Activated CD8-positive, alpha-beta memory T cell treated with anti-CD3 and anti-CD28 coated beads, Interleukin-2, amount 50 U/mL, for 24 hours (primary cell): ENCODE data around the gene SYNRG.
"Not testable (repeated sequence)": the region's sequence is repeated elsewhere in the genome, so short reads cannot be mapped to it uniquely, and the experiment has no call there.

Experiments
- DNase-seq: peaks from one replicate; pipeline ENCODE4 v3.0.0-alpha.2; 2020; ENCODE audit errors: extremely low read depth

Gene SYNRG, protein sequence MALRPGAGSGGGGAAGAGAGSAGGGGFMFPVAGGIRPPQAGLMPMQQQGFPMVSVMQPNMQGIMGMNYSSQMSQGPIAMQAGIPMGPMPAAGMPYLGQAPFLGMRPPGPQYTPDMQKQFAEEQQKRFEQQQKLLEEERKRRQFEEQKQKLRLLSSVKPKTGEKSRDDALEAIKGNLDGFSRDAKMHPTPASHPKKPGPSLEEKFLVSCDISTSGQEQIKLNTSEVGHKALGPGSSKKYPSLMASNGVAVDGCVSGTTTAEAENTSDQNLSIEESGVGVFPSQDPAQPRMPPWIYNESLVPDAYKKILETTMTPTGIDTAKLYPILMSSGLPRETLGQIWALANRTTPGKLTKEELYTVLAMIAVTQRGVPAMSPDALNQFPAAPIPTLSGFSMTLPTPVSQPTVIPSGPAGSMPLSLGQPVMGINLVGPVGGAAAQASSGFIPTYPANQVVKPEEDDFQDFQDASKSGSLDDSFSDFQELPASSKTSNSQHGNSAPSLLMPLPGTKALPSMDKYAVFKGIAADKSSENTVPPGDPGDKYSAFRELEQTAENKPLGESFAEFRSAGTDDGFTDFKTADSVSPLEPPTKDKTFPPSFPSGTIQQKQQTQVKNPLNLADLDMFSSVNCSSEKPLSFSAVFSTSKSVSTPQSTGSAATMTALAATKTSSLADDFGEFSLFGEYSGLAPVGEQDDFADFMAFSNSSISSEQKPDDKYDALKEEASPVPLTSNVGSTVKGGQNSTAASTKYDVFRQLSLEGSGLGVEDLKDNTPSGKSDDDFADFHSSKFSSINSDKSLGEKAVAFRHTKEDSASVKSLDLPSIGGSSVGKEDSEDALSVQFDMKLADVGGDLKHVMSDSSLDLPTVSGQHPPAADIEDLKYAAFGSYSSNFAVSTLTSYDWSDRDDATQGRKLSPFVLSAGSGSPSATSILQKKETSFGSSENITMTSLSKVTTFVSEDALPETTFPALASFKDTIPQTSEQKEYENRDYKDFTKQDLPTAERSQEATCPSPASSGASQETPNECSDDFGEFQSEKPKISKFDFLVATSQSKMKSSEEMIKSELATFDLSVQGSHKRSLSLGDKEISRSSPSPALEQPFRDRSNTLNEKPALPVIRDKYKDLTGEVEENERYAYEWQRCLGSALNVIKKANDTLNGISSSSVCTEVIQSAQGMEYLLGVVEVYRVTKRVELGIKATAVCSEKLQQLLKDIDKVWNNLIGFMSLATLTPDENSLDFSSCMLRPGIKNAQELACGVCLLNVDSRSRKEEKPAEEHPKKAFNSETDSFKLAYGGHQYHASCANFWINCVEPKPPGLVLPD (N-terminal part only)

GRCh38 chr17:37609170-37610040, at the start of gene SYNRG:
TSS of gene SYNRG (minus strand) at chr17:37609418. CDS start at chr17:37609355, 63 bp downstream.
- peak; percentile 81 for DNase-seq

DNA sequence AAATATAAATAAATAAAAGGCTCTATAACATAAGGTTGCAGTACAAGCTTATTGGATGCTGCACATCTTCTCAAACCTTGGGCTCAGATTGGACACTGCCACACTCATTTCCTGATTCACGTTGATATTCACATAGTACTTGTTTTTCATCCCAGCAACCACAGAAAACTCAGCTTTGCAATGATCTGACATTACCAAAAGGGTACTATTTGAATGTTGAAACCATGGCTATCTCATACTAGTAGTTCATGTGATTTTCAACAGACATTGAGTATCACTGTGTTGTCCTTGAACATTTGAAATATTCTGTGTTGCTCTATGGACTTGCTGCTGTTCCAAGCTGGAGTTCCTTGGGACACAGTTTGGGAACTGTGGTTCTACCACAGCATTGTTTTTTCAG, 48.0 kb upstream of the SYNRG start:
- DNase-seq = no peak

GRCh38 chr17:37651849-37652248, 42.6 kb upstream of the SYNRG start:
- DNase-seq = no peak

DNA sequence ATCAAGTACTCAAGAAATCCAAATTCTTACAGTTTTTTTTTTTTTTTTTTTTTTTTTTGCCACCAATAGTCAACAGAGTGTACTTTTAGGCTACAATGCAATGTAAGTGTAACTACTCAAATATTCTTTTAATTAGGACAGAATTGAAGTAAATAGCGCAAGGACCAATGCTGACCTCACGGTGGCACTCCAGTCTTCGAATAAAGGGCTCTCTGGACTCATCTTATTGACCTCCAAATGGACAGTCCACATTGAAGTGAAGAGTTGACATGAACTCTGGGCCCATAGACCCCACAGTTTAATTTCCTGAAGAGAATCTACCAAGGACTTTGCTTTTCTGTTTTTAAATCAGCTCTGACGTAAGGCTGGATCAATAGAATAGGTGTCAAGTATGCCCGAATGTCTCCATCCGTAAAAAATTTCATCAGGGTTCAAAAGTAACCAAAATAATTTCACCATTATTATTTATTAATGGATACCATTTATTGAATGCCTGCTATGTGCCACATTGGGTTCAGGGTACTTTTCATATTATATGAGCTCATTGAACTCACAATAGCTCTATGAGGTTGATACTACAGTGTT, 41.3 kb upstream of the SYNRG start:
- DNase-seq = no peak

- no peak for DNase-seq
Observed at GRCh38 chr17:37648555-37648954, 39.3 kb upstream of the SYNRG start.

GRCh38 chr17:37647856-37648255, 38.6 kb upstream of the SYNRG start:
- DNase-seq = no peak

DNA sequence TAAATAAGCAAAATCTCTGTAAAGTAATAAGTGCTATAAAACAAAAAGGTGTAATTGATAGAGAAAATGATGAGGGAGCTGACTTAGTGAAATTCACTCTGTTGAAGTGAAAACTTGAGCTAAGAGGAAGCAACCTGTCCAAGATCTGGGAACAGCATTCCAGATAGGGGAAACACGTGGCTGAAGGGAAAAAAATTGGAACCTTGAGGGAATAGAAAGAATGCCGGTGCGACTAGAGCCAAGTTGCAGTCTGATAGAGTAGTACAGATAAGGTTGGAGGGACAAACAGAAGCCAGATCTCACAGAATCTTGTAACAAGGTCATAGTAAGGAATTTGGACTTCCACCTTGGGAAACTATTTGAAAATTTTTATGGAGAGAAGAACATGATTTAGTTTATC, 34.7 kb upstream of the SYNRG start:
- DNase-seq = no peak

DNA sequence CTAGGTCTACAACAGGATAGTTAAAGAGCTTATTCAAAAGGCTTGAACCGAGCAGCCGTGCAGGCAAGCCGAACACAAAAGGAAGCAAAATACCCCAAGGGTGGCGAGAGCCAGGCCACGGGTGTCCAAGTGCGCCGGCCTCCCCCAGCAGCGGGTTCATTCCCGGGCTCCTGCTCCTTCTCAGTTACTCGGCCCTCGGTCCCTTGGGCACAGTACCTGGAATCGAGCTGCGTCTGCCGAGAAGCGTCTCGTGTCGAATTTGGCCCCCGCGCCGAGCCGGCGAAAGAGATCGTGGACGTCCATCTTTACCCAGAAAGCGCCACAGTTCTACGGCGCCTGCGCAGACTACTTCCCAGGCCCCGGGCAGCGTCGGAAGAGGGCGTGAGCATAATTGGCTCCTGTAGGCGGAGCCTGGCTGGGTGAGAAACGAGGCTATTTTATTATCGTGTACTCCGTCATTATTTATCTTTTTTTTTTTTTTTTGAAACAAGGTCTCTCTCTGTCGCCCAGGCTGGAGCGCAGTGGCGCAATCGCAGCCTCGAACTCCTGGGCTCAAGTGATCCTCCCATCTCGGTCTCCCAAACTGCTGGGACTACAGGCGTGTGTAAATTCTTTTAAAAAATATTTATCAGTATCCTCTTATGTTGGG, 34.0 kb upstream of the SYNRG start, which contains the start of gene DDX52:
Gene DDX52, minus strand, starts transcription at position 329 of the 649 bp plus-strand sequence. Its CDS starts 26 bp downstream, at position 303.
- DNase-seq = peak; percentile 76

DNA sequence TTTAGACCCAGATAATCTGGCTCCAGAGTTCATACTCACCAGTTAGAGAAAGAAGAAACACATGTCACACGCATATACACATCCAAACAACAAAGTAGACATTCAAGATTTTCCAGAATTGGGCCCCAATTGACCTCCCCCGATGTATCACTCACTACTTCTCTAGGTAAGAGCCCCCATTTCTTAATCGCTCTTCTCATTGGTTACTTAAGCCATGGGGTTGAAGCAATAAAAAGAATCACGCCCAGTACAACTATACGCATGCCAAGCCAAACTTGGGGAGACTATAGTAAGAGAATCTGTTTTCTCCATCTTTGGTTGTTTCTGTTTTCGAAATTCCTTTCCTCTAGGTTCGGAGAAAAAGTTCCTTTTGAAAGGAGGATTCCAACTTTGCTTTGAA, 33.5 kb upstream of the SYNRG start:
- DNase-seq = no peak

DNA sequence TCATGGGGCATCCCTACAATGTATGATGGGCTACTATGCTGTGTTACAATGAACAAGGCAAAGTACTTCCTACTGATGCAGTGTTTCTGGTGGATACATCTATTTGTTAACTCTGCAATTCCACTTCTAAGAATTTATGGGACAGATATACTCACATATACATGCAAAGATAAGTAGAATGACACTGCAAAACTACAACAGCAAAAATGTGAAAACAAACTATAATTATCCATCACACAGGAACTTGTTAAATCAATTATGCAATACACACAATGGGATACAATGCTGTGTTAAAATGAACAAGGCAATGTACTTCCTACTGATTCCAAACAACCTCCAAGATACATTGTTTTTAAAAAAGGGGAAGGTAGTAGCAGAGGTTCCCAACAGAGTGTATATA, 30.8 kb upstream of the SYNRG start:
- DNase-seq = no peak

DNA sequence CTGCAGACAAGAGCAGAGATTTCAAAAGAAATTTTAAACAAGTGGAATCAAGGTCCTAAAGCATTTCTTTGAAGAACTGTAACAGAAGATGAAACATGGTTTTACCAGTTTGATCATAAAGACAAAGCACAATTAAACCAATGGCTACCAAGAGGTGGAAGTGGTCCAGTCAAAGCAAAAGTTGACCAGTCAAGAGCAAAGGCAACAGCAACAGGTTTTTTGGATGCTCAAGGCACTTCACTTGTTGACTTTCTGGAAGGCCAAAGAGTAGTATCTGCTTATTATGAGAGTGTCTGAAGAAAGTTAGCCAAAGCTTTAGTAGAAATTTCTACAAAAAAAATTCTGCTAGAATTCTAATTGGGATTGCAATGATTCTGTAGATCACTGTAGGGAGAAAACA, 28.7 kb upstream of the SYNRG start:
- DNase-seq = no peak

DNA sequence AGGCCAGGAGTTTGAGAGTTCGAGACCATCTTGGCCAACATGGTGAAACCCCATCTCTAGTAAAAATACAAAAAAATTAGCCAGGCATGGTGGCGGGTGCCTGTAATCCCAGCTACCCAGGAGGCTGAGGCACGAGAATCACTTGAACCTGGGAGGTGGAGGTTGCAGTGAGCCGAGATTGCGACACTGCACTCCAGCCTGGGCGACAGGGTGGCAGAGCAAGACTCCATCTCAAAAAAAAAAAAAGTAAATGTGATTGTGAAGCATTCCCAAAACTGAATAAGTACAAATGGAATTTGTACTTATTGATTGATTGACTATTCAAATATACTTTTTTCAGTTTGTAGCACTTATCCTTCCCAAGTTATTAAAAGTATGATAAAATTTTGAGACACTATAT, 7.2 kb upstream of the SYNRG start:
- DNase-seq = not testable (repeated sequence)

DNA sequence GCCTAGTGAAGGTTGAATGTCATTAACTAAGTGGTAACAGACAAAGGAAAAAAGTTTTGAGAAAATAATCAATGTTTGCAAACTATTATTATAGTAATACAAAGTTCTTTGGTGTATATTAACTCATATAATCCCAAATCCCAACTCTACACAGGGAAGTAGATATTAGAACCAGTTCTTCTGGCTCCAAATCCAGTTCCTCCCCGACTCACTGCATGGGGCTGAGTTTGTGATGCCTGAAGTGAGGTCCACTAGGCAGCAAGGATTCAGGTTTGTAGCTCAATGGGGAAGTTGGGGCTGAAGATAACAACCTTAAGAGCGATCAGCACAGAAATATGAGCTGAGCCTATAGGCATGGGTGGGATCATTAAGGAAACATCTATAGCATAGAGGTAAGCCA, 5.6 kb upstream of the SYNRG start:
- no peak for DNase-seq

DNA sequence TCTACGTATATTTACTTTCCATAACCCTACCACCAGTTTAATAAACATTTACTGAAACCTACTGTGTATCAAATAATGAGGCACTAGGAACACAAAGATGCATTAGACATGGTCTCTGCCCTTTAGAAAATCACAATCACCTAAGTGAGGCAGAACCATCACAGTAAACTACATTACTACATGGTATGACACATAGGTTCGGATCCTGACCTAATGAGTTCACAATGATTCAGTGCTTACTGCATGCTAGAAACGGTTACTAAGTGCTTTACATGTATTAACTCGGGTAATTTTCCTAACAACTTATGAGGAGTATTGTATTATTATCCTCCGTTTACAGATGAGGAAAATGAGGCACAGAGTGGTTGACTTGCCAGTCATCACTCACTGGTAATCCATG, 5.2 kb upstream of the SYNRG start:
- no peak for DNase-seq

- no peak for DNase-seq
Observed at GRCh38 chr17:37610971-37611370, 1.8 kb upstream of the SYNRG start.

DNA sequence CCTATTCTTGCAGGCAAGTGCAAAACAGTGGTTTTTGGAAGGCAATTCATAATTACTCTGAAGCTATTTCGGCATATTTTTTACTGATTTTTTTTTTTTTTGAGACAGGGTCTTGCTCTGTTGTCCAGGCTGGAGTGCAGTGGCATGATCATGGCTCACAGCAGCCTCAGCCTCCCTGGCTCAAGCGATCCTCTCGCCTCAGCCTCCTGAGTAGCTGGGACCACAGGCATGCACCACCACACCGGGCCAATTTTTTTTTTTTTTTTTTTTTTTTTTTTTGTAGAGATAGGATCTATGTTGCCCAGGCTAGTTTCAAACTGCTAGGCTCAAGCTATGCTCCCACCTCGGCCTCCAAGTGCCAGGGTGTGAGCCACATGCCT, 813 bp upstream of the SYNRG start:
- DNase-seq = not testable (repeated sequence)

DNA sequence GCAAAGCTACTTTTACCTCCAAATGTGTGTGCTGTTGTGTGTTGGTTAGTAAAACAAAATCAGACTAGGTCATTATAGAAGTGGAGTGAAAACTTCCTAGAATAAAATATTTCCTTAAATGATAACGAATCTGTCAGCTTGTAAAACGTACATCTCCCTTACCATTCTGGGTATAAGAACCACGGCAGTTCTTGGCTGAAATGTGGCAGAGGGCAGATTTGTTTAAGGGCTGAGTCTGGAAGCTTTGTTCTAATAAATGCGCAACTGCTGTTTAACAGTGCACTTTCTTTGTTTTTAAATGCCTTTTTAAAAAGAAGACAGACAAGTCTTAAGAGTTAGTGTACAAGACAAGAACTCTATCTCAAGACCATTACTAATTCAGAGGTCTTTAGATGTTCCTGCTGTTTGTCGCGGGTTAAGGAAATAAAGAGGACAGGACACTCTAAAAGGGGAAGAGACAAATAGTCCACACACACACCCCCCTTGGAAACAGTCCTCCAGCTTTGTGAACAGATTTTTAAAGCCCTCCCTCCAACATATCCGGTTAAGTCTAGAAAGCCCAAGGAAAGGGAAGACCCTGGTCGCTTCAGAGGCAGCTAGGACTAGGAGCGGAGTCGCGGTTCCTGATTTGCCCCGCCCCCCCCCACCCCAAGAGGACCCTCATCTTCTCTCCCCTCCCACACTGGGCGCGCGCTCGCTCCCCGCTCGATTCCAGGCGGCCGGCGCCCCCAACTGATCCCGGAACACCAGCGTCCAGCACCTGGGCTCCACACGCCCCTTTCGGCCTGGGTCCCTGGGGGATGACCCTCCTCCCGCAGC, 658 bp downstream of the SYNRG start:
- no peak for DNase-seq

DNA sequence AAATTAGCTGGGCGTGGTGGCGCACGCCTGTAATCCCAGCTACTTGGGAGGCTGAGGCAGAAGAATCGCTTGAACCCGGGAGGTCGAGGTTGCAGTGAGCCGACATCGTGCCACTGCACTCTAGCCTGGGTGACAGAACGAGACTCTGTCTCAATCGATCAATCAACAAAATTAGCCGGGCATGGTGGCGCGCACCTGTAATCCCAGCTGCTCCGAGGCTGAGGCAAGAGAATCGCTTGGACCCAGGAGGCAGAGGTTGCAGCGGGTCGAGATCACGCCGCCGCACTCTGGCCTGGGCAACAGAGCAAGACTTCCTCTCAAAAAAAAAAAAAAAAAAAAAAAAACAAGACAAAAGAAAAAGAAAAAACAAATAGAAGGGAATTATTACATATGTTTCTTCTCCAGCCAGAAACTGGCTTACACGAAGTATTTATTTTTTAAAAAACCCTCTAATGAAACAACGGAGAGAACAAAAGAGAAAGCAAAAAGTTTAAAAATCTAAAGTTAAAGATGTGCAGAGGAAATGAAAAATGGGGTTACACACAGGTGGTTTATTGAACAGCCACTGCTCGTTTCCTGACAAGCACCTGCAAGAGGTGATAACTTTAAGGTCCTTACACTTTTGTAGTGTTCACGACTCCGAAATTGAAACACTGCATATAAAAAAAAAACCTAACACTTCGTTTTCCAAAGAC, 1.4 kb downstream of the SYNRG start:
- no peak for DNase-seq
